MM.1S (cell line): ENCODE results near the gene BPTF.
"Not testable (repeated sequence)": the region's sequence is repeated elsewhere in the genome, so short reads cannot be mapped to it uniquely, and the experiment has no call there.

Experiments
- CTCF ChIP-seq: fragments of 300-600 bp; sonication (generic); IDR thresholded peaks from 2 replicates; pipeline ENCODE4 v1.5.1; 2016; ENCODE audit warnings: antibody characterized with exemption, low read length, mixed read lengths
- EZH2 ChIP-seq: fragments of 300-600 bp; sonication (generic); optimal IDR thresholded peaks from 2 replicates; pipeline ENCODE3; 2017; ENCODE audit warnings: low read depth, mild to moderate bottlenecking, antibody characterized with exemption, low read length, mixed read lengths
- EZH2phosphoT487 ChIP-seq: fragments of 300-600 bp; sonication (generic); IDR thresholded peaks from 2 replicates; pipeline ENCODE4 v1.6.1; 2018; ENCODE audit warnings: antibody characterized with exemption, low read length

- TF ChIP-seq CTCF, EZH2phosphoT487, EZH2: not testable (repeated sequence)
Observed at GRCh38 chr17:67962156-67962555, 136.9 kb downstream of the BPTF start.
